A673 (cell line): ENCODE measurements around the gene CTXN3. TPM values are rescaled to one million over a fixed set of nuclear protein-coding genes. Genes with fewer than 3 reads are reported as not detected.

Experiments
- BruUV-seq: library from RNA; stranded (reverse); fragments of 400-500 nt; replicated peaks from 2 replicates; lab custom pipeline; 2021; lab: Mats Ljungman, UMichigan
- CTCF ChIA-PET: fragments of 300-600 bp; sonication (Branson Sonifier 250); formaldehyde crosslinking; loops from one replicate; lab custom pipeline; 2022; ENCODE audit warnings: antibody characterized with exemption; lab: Charles Lee
- POLR2A ChIA-PET: fragments of 300-600 bp; sonication (Branson Sonifier 250); formaldehyde crosslinking; loops from one replicate; lab custom pipeline; 2022; ENCODE audit warnings: antibody characterized with exemption; ENCODE audit not compliant: low non-redundant PET; lab: Charles Lee
- DNase-seq: peaks from one replicate; pipeline ENCODE4 v3.0.0-alpha.2; 2015; ENCODE audit warnings: low spot score
- H3K27ac ChIP-seq: fragments of 200-600 bp; sonication (generic); 2 replicates; pipeline ENCODE4 v1.5.1; 2016; ENCODE audit warnings: mixed run types, low read depth, mild to moderate bottlenecking, mixed read lengths, antibody characterized with exemption, low read length; ENCODE audit not compliant: poor library complexity, severe bottlenecking
- H3K27me3 ChIP-seq: fragments of 200-600 bp; sonication (generic); replicated peaks from 2 replicates; pipeline ENCODE4 v1.6.1; 2017; ENCODE audit warnings: mixed run types, low read depth, mild to moderate bottlenecking, mixed read lengths, antibody characterized with exemption, low read length; ENCODE audit not compliant: insufficient read depth, poor library complexity
- H3K36me3 ChIP-seq: fragments of 200-600 bp; sonication (generic); 2 replicates; pipeline ENCODE4 v1.6.1; 2016; ENCODE audit warnings: mixed run types, mild to moderate bottlenecking, mixed read lengths, antibody characterized with exemption, low read length; ENCODE audit not compliant: insufficient read depth, poor library complexity, severe bottlenecking
- H3K4me1 ChIP-seq: fragments of 200-600 bp; sonication (generic); 2 replicates; pipeline ENCODE4 v1.6.1; 2017; ENCODE audit warnings: mixed run types, mild to moderate bottlenecking, mixed read lengths, antibody characterized with exemption, low read length; ENCODE audit not compliant: insufficient read depth, poor library complexity, severe bottlenecking
- H3K4me3 ChIP-seq: fragments of 200-600 bp; sonication (generic); 2 replicates; pipeline ENCODE4 v1.5.1; 2016; ENCODE audit warnings: low read depth, mixed run types, mild to moderate bottlenecking, mixed read lengths, low read length; ENCODE audit not compliant: poor library complexity, severe bottlenecking
- H3K9me3 ChIP-seq: fragments of 200-600 bp; sonication (generic); 2 replicates; pipeline ENCODE4 v1.6.1; 2016; ENCODE audit warnings: mixed run types, low read depth, mild to moderate bottlenecking, mixed read lengths, antibody characterized with exemption, low read length; ENCODE audit not compliant: poor library complexity, severe bottlenecking
- CTCF ChIP-seq: fragments of 300-800, 200-600 bp; sonication (generic); conservative IDR thresholded peaks from 2 replicates; pipeline ENCODE4 v1.5.1; 2017; ENCODE audit warnings: low read depth, mild to moderate bottlenecking, antibody characterized with exemption, low read length, moderate library complexity, mixed read lengths
- EZH2 ChIP-seq: fragments of 200-600 bp; sonication (generic); IDR thresholded peaks from 2 replicates; pipeline ENCODE4 v1.6.1; 2017; ENCODE audit warnings: borderline replicate concordance, low read depth, mild to moderate bottlenecking, mixed read lengths, antibody characterized with exemption, low read length; ENCODE audit not compliant: poor library complexity, severe bottlenecking
- intact Hi-C: fragments of 100-400 bp; cut with micrococcal nuclease; formaldehyde crosslinking; loops from one replicate; pipeline ENCODE4 v1.10.0; 2022; ENCODE audit not compliant: unreplicated experiment
- total RNA-seq: library from RNA; stranded (reverse); gene quantifications from 2 replicates; pipeline ENCODE4 v1.2.3, GENCODE V29; 2021

CTXN3 gene
- total RNA-seq, 1 experiment from 2014 or later = not detected

- BruUV-seq = no TSS peak
- DNase-seq = no peak
- no peak overlapping the region for H3K27ac ChIP-seq
- intact Hi-C loops = no loop called here
- H3K27me3 ChIP-seq = peaks cover 41% of the 10 kb centered on the region
- CTCF ChIA-PET = no interaction called here
- H3K4me1 ChIP-seq = no peaks in the 10 kb centered on the region
- no peak for TF ChIP-seq EZH2
- no peak for TF ChIP-seq CTCF
- H3K9me3 ChIP-seq = no peaks in the 10 kb centered on the region
- H3K36me3 ChIP-seq = no peaks in the 10 kb centered on the region
- POLR2A ChIA-PET = no interaction called here
- no peak overlapping the region for H3K4me3 ChIP-seq
Observed at GRCh38 chr5:127666043-127666716, 17.3 kb downstream of the CTXN3 start.

- no TSS peak for BruUV-seq
- POLR2A ChIA-PET = no interaction called here
- CTCF ChIA-PET = no interaction called here
Observed at GRCh38 chr5:127667926-127668325, 19.0 kb downstream of the CTXN3 start.

GRCh38 chr5:127671218-127671617, 22.3 kb downstream of the CTXN3 start:
- peak; percentile 9 for DNase-seq
- TF ChIP-seq CTCF = no peak
- TF ChIP-seq EZH2 = no peak
- H3K4me3 ChIP-seq = no peak overlapping the region
- no peak overlapping the region for H3K27ac ChIP-seq
- BruUV-seq = no TSS peak
- no peaks in the 10 kb centered on the region for H3K4me1 ChIP-seq
- no peaks in the 10 kb centered on the region for H3K36me3 ChIP-seq
- POLR2A ChIA-PET = no interaction called here
- H3K27me3 ChIP-seq = peaks cover 15% of the 10 kb centered on the region
- H3K9me3 ChIP-seq = no peaks in the 10 kb centered on the region
- intact Hi-C loops = no loop called here
- CTCF ChIA-PET = interaction anchor here (0.6 kb wide), 1 partner anchor 13 kb away, joined by 3 read pairs; no protein-coding TSS in a partner anchor

More at GRCh38 chr5:127667926-127668325, 19.0 kb downstream of the CTXN3 start:
- no peaks in the 10 kb centered on the region for H3K36me3 ChIP-seq
- intact Hi-C loops = no loop called here
- peaks cover 25% of the 10 kb centered on the region for H3K27me3 ChIP-seq
- no peak overlapping the region for H3K4me3 ChIP-seq
- H3K4me1 ChIP-seq = no peaks in the 10 kb centered on the region
- no peak overlapping the region for H3K27ac ChIP-seq
- no peaks in the 10 kb centered on the region for H3K9me3 ChIP-seq
- no peak for TF ChIP-seq EZH2
- no peak for TF ChIP-seq CTCF
- DNase-seq = no peak
